Gastrocnemius medialis (tissue), 4 donors: ENCODE data around the gene LRMDA. TPM values are rescaled to one million over a fixed set of nuclear protein-coding genes. Genes with fewer than 3 reads are reported as not detected.
A peak's percentile ranks its signal among the peaks of the same experiment; 100 is the strongest.

Experiments used
- ATAC-seq, 2 donors: fragments of 150-250 bp; one replicate each; pipeline ENCODE4 v1.9.1; 2016
- DNase-seq, 2 donors: peaks; one replicate each; pipeline ENCODE4 v3.0.0-alpha.2; 2019
- H3K27ac ChIP-seq, 4 donors: fragments of 200-600 bp; sonication (generic); 1 replicate in 1 of 4; 2 replicates in 3 of 4; pipeline ENCODE4 v1.5.1; 2016 to 2018; ENCODE audit warnings: mild to moderate bottlenecking in 2 of 4, moderate library complexity in 1 of 4
- H3K27me3 ChIP-seq, 3 donors: fragments of 200-600 bp; sonication (generic) in 2 of 3; 1 replicate in 1 of 3; 2 replicates in 2 of 3; pipeline versions ENCODE4 v1.5.1 to v1.6.0; 2016 to 2019; ENCODE audit warnings: mild to moderate bottlenecking in 1 of 3, moderate library complexity in 1 of 3
- H3K36me3 ChIP-seq, 2 donors: fragments of 200-600 bp; sonication (generic) in 1 of 2; one replicate each; pipeline ENCODE4 v1.5.1; 2017 to 2018
- H3K4me1 ChIP-seq, 2 donors: fragments of 200-600 bp; sonication (generic) in 1 of 2; one replicate each; pipeline ENCODE4 v1.5.1; 2016 to 2017; ENCODE audit warnings: mild to moderate bottlenecking in 2 of 2
- H3K4me3 ChIP-seq, 4 donors: fragments of 200-600 bp; sonication (generic) in 3 of 4; 1 replicate in 1 of 4; 2 replicates in 3 of 4; pipeline ENCODE4 v1.5.1; 2016 to 2019; ENCODE audit warnings: mild to moderate bottlenecking in 2 of 4
- H3K9me3 ChIP-seq, 3 donors: fragments of 200-600 bp; sonication (generic) in 2 of 3; 1 replicate in 1 of 3; 2 replicates in 2 of 3; pipeline ENCODE4 v1.5.1; 2016 to 2019
- POLR2A ChIP-seq, 2 donors: fragments of 450-650 bp; IDR thresholded peaks; one replicate each; pipeline ENCODE4 v1.6.1; 2017; ENCODE audit warnings: antibody characterized with exemption in 2 of 2, mild to moderate bottlenecking in 2 of 2, moderate library complexity in 2 of 2
- in situ Hi-C, 4 donors: fragments of 200-750 bp; cut with MboI; loops; one replicate each; pipeline versions ENCODE4 v1.15.0 to v1.8.0; 2017; ENCODE audit warnings: low sequenced_read_pairs in 4 of 4
- intact Hi-C: fragments of 100-400 bp; cut with DNase I; formaldehyde crosslinking; loops from one replicate; pipeline ENCODE4 v1.15.1; 2023; ENCODE audit warnings: low total_unique reads
- total RNA-seq, 4 donors: library from RNA; depleted of rRNA; stranded (reverse); fragments of >200 nt; gene quantifications; one replicate each; pipeline versions ENCODE4 v1.1.0 to v1.2.3, GENCODE V29; 2016
- TF ChIP-seq, protein P1 (sequence below), 5 experiments: fragments of 450-650 bp in 3 of 5; fragments of 200-600 bp in 2 of 5; sonication (generic) in 2 of 5; IDR thresholded peaks in 4 of 5; conservative IDR thresholded peaks in 1 of 5; 1 replicate in 4 of 5; 2 replicates in 1 of 5; pipeline ENCODE4 v1.5.1; 2016 to 2019; ENCODE audit warnings: antibody characterized with exemption in 5 of 5, mild to moderate bottlenecking in 3 of 5, moderate library complexity in 3 of 5

Gene LRMDA
- total RNA-seq, 4 donors from 2014 or later: 0.80 to 4.5 (median 1.4) TPM

DNA sequence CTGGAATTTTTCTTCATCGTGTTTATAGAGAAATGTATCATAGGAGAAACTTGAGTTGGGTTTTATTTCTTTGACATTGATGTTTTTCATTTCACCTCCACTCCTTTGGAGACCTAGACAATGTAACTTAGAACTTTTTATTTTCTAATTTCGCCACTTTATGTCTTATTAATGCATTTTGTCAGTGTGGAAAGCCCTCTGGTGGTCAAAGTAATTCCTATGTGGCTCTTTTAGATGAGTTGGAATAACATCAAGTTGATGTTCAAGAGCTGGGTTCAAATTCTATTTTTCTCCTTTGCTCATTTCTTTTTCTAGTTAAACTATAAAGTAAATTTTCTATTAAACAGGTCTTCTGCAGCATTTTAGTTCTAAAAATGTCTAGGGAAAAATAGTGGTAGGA lies 478.6 kb downstream of the LRMDA start:
- Histone ChIP-seq H3K27ac (no peak overlapping the region), H3K9me3 (no peaks in the 10 kb centered on the region), H3K4me3 (no peak overlapping the region), H3K4me1 (no peaks in the 10 kb centered on the region), H3K36me3 (no peaks in the 10 kb centered on the region), H3K27me3 (no peaks in the 10 kb centered on the region)
- no peak for DNase-seq
- ATAC-seq: no peak
- in situ Hi-C loops: no loop called here
- TF ChIP-seq POLR2A (IDR thresholded peaks at IDR 0.05): no peak
- TF ChIP-seq, protein P1, sequence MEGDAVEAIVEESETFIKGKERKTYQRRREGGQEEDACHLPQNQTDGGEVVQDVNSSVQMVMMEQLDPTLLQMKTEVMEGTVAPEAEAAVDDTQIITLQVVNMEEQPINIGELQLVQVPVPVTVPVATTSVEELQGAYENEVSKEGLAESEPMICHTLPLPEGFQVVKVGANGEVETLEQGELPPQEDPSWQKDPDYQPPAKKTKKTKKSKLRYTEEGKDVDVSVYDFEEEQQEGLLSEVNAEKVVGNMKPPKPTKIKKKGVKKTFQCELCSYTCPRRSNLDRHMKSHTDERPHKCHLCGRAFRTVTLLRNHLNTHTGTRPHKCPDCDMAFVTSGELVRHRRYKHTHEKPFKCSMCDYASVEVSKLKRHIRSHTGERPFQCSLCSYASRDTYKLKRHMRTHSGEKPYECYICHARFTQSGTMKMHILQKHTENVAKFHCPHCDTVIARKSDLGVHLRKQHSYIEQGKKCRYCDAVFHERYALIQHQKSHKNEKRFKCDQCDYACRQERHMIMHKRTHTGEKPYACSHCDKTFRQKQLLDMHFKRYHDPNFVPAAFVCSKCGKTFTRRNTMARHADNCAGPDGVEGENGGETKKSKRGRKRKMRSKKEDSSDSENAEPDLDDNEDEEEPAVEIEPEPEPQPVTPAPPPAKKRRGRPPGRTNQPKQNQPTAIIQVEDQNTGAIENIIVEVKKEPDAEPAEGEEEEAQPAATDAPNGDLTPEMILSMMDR (IDR thresholded peaks at IDR 0.05 in 4 of 5, conservative IDR thresholded peaks at IDR 0.05 in 1 of 5): peak in 3 of 5 experiments; percentile 7 to 42 (median 31)
- intact Hi-C loops: no loop called here

DNA sequence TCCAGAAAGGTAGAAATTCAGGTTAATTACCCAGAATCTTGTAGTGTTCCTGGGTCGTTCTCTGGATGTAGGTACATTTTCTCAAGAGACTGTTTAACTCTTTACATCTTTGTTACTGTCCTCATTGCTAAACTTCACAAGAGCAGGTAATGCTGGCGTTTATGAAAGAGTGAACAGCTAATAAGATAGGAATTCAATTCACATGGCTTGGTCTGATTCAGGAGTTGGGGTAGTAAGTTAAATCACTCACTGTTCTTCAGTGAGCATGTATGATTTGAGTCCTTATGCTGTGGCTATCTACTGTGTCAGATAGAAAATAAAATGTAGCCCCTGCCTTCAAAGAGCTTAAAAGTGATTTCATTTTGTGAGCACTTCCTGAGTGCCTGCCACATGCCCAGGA lies 480.0 kb downstream of the LRMDA start:
- ATAC-seq (no peak), DNase-seq (no peak)
- Histone ChIP-seq H3K4me3 (no peak overlapping the region), H3K4me1 (no peaks in the 10 kb centered on the region), H3K27ac (no peak overlapping the region), H3K36me3 (no peaks in the 10 kb centered on the region), H3K9me3 (no peaks in the 10 kb centered on the region), H3K27me3 (no peaks in the 10 kb centered on the region)
- intact Hi-C loops (no loop called here), in situ Hi-C loops (no loop called here)
- TF ChIP-seq POLR2A (IDR thresholded peaks at IDR 0.05): no peak
- TF ChIP-seq, protein P1 (IDR thresholded peaks at IDR 0.05 in 4 of 5, conservative IDR thresholded peaks at IDR 0.05 in 1 of 5): no peak

DNA sequence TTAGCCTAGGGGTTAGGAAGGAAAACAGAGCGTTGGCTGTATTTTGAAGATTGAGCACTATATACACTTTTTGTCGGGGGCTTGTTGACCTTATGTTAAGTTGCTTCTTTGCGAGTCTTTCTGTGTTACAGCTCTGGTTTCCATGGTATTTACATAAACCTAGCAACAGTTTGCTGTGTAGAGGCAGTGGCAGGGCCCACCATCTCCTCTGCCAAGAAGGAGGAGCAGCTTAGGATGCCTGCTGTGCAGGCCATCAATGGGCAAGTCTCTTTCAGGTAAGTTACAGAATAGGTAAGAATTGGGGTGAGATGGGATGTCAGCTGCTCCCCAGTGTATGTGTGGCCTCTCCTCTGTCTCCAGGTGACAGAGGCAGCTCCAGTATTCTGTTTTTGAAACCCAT lies 485.5 kb downstream of the LRMDA start:
- H3K9me3 ChIP-seq: no peaks in the 10 kb centered on the region
- no peaks in the 10 kb centered on the region for H3K27me3 ChIP-seq
- ATAC-seq: no peak
- intact Hi-C loops: no loop called here
- in situ Hi-C loops: no loop called here
- H3K36me3 ChIP-seq: no peaks in the 10 kb centered on the region
- TF ChIP-seq, protein P1 (IDR thresholded peaks at IDR 0.05 in 4 of 5, conservative IDR thresholded peaks at IDR 0.05 in 1 of 5): no peak
- TF ChIP-seq POLR2A (IDR thresholded peaks at IDR 0.05): no peak
- no peak overlapping the region for H3K4me3 ChIP-seq
- H3K4me1 ChIP-seq: no peaks in the 10 kb centered on the region
- DNase-seq: no peak
- no peak overlapping the region for H3K27ac ChIP-seq

DNA sequence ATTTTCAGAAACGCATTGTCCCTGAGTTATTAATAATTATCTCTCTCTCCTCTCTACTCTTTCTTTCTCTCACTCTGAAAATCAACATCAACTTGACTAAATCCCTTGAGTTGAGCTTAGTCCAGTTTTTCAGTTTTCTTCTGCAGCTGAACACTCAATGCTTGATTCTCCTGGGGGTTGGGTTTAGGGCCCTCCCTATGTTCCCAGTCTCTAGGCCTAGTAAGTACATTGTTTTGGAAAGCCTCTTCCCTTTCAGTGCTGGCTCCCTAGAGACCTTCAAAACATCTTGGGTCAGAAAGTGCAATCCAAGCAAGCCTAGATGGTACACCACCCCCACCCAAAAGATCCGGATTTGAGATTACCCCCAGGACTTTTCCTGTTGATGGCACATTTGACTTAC lies 488.5 kb downstream of the LRMDA start:
- Histone ChIP-seq H3K9me3 (no peaks in the 10 kb centered on the region), H3K36me3 (no peaks in the 10 kb centered on the region), H3K27me3 (no peaks in the 10 kb centered on the region), H3K4me3 (no peak overlapping the region), H3K4me1 (no peaks in the 10 kb centered on the region), H3K27ac (no peak overlapping the region)
- in situ Hi-C loops (no loop called here), intact Hi-C loops (loop anchor here (10.0 kb wide), 1 partner anchor 205 kb away; no protein-coding TSS in a partner anchor)
- DNase-seq: peak in 1 of 2 donors; percentile 14
- TF ChIP-seq, protein P1 (IDR thresholded peaks at IDR 0.05 in 4 of 5, conservative IDR thresholded peaks at IDR 0.05 in 1 of 5): no peak
- no peak for TF ChIP-seq POLR2A (IDR thresholded peaks at IDR 0.05)
- peak in 1 of 2 donors; percentile 55 for ATAC-seq

DNA sequence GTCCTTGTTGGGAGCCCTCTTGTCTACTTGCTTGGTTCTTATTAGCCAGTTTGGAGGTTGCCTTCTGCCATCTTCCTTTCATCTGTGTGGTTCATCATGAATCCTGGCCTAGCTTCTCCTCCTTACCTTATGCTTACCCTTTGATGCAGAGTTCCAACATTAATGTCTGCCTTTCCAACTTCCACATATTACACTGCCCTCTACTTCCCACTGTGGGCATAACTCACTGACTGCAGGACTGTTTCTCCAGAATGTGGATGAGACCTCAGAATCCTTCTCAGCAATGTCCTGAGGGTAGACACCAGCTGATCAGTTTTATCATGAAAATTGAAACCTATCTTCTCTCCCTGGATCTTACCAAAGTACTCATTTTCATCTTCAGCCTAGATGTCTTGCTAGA lies 491.0 kb downstream of the LRMDA start:
- TF ChIP-seq POLR2A (IDR thresholded peaks at IDR 0.05): no peak
- TF ChIP-seq, protein P1 (IDR thresholded peaks at IDR 0.05 in 4 of 5, conservative IDR thresholded peaks at IDR 0.05 in 1 of 5): no peak
- no peak overlapping the region for H3K4me3 ChIP-seq
- ATAC-seq (no peak), DNase-seq (no peak)
- no peaks in the 10 kb centered on the region for H3K36me3 ChIP-seq
- in situ Hi-C loops (no loop called here), intact Hi-C loops (loop anchor here (10.0 kb wide), 1 partner anchor 202 kb away; no protein-coding TSS in a partner anchor)
- no peak overlapping the region for H3K27ac ChIP-seq
- no peaks in the 10 kb centered on the region for H3K4me1 ChIP-seq
- no peaks in the 10 kb centered on the region for H3K9me3 ChIP-seq
- peaks cover 0 to 3% (median 0%) of the 10 kb centered on the region in 3 donors for H3K27me3 ChIP-seq
